Measurements from ENCODE around the gene ARL15. TPM values are rescaled to one million over a fixed set of nuclear protein-coding genes. Genes with fewer than 3 reads are reported as not detected.

Gene ARL15
- polyA plus RNA-seq, 1 of the 3 experiments (the other 2 are of a cell fraction), result 6.4 TPM

GRCh38 chr5:54320256-54320655 lies 9.9 kb upstream of the ARL15 start:
- no peak for DNase-seq
- no peak overlapping the region for H3K4me3 ChIP-seq (ENCODE audit: low read depth in 2 of 2, low read length in 1 of 2)
- H3F3A ChIP-seq (replicated peaks; ENCODE audit: insufficient read depth), result no peaks in the 10 kb centered on the region
- H3K79me2 ChIP-seq (ENCODE audit: insufficient read depth), result no peaks in the 10 kb centered on the region
- H3K9ac ChIP-seq, result no peak overlapping the region
- no peaks in the 10 kb centered on the region for H3K9me2 ChIP-seq
- no peaks in the 10 kb centered on the region for H4K20me1 ChIP-seq (ENCODE audit: insufficient read depth)
- CTCF ChIA-PET, result no interaction called here
- H3K9me3 ChIP-seq, result no peaks in the 10 kb centered on the region
- no peak overlapping the region for H3K27ac ChIP-seq (ENCODE audit: low read depth in 2 of 2, low read length in 1 of 2)
- H3K27me3 ChIP-seq (ENCODE audit: insufficient read depth), result no peaks in the 10 kb centered on the region
- H3K36me3 ChIP-seq (replicated peaks in 1 of 2; ENCODE audit: control insufficient read depth in 1 of 2, insufficient read depth in 2 of 2, low read length in 1 of 2), result no peaks in the 10 kb centered on the region
- WGBS (ENCODE audit: low lambda C conversion rate), result 91% methylated on average over 1 of the region's 1 CpG
- POLR2A ChIA-PET, result no interaction called here
- no peaks in the 10 kb centered on the region for H3K4me1 ChIP-seq (ENCODE audit: control insufficient read depth in 1 of 2, insufficient read depth in 2 of 2, low read depth in 1 of 2, low read length in 1 of 2)
- no peak overlapping the region for H2AFZ ChIP-seq (ENCODE audit: low read depth)
- TF ChIP-seq NRF1 (IDR thresholded peaks at IDR 0.05; ENCODE audit: low read depth, low read length), result no peak
- TF ChIP-seq, protein P1, sequence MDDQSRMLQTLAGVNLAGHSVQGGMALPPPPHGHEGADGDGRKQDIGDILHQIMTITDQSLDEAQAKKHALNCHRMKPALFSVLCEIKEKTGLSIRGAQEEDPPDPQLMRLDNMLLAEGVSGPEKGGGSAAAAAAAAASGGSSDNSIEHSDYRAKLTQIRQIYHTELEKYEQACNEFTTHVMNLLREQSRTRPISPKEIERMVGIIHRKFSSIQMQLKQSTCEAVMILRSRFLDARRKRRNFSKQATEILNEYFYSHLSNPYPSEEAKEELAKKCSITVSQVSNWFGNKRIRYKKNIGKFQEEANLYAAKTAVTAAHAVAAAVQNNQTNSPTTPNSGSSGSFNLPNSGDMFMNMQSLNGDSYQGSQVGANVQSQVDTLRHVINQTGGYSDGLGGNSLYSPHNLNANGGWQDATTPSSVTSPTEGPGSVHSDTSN (IDR thresholded peaks at IDR 0.05), result no peak
- TF ChIP-seq RCOR1 (IDR thresholded peaks at IDR 0.05; ENCODE audit: low read length), result no peak
- no peak for TF ChIP-seq CTCF (IDR thresholded peaks at IDR 0.05)
- TF ChIP-seq SMC3 (IDR thresholded peaks at IDR 0.05; ENCODE audit: low read depth, low read length), result no peak
- no peak for TF ChIP-seq RAD21 (IDR thresholded peaks at IDR 0.05; ENCODE audit: low read length)
- TF ChIP-seq ZBTB33 (IDR thresholded peaks at IDR 0.05; ENCODE audit: borderline replicate concordance, low read depth), result no peak
- TF ChIP-seq FOXM1 (IDR thresholded peaks at IDR 0.05; ENCODE audit: low read depth), result no peak
- TF ChIP-seq NFIC (IDR thresholded peaks at IDR 0.05; ENCODE audit: borderline replicate concordance), result no peak
- TF ChIP-seq IRF3 (IDR thresholded peaks at IDR 0.05; ENCODE audit: low read depth, low read length), result no peak
- no peak for TF ChIP-seq TEAD4 (IDR thresholded peaks at IDR 0.05; ENCODE audit: borderline replicate concordance, insufficient read depth)
- no peak for TF ChIP-seq USF2 (IDR thresholded peaks at IDR 0.05; ENCODE audit: borderline replicate concordance, low read depth, low read length)
- TF ChIP-seq, protein P2, sequence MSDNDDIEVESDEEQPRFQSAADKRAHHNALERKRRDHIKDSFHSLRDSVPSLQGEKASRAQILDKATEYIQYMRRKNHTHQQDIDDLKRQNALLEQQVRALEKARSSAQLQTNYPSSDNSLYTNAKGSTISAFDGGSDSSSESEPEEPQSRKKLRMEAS (IDR thresholded peaks at IDR 0.05; ENCODE audit: low read depth), result no peak
- no peak for TF ChIP-seq FOSL2 (IDR thresholded peaks at IDR 0.05; ENCODE audit: borderline replicate concordance, low read depth)
- no peak overlapping the region for H3K4me2 ChIP-seq

All from SK-N-SH (cell line).